NCI-H1092 treated with DMSO at 0.1 percent for 48 hours (cell line): ENCODE data around the gene SPDYC.

Experiments
- DNase-seq: peaks from one replicate; lab custom pipeline; 2025; lab: John Stamatoyannopoulos, UW

SPDYC gene, protein sequence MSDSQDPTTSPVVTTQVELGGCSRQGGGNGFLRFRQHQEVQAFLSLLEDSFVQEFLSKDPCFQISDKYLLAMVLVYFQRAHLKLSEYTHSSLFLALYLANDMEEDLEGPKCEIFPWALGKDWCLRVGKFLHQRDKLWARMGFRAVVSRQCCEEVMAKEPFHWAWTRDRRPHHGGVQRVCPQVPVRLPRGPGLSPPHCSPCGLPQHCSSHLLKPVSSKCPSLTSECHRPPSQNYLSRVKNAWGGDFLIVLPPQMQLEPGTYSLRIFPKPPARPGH

GRCh38 chr11:65170058-65170534 is at the start of gene SPDYC:
SPDYC (plus strand) TSS chr11:65170233; CDS start chr11:65171358, 1,125 bp downstream.
- DNase-seq = no peak

DNA sequence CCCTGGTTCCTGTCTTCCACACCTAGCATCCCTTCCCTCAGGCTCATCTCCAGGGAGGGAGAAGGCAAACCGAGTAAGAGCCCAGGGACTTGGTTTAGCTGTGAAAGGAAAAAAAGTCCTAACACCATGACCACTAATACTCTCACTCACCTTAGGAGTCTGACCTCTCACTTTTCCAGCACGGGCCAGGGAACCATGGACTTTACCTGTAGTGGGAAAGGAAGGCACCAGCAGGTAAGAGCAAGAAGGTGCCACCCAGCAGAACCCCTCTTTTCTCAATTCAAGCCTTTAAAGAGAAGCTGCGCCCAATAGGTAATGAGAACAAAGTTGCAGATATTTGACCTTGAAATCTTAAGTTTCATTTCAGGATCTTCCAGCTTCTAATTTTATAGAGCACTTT is 49.2 kb upstream of the SPDYC start:
- no peak for DNase-seq

- no peak for DNase-seq
These were observed 48.6 kb upstream of the SPDYC start for GRCh38 chr11:65121447-65121864.

DNA sequence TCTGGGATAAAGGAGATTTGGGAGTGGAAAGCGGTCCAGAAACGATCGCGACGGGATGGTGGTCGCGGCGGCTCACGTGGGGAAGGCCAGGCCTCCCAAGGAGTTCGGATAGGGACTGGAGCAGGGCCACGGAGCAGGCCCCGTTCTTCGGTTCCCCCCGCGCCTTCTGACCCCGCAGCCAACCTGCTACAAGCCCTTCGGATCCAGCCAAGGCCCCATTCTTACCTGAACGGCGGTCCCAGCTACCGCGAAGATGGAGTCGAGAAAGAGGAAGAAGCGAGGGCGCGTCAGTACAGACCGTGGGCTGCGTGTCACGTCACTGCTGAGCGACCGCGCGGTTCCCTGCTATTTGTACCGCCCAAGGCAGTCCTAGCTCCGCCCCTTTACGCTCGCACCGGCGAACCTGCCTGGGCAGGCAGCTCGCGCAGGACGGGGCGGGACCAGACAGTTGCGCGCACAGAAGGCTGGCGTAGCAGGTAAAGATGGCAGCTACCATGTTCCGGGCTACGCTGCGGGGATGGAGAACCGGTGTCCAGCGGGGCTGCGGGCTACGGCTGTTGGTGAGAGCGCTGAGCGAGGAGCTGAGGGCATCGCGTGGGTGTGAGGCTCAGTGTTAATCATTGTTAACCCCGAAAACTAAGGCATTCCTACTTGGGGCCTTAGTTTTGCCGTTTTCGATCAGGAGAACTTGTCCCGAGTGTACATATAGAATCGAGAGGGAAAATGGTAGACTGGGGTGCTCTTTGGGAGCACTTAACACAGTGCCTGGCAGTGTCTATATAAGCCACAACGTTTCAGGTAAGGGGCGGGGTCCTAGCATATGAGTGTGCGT is 48.0 kb upstream of the SPDYC start, which contains the start of the genes FAU and MRPL49:
TSS of gene FAU (minus strand) at position 270 of the 832 bp plus-strand sequence. CDS start 321 bp downstream, outside the sequence.
TSS of gene MRPL49 (plus strand) at position 457 of the 832 bp plus-strand sequence. CDS start at position 483, 26 bp downstream.
- DNase-seq = peak; percentile 99

DNA sequence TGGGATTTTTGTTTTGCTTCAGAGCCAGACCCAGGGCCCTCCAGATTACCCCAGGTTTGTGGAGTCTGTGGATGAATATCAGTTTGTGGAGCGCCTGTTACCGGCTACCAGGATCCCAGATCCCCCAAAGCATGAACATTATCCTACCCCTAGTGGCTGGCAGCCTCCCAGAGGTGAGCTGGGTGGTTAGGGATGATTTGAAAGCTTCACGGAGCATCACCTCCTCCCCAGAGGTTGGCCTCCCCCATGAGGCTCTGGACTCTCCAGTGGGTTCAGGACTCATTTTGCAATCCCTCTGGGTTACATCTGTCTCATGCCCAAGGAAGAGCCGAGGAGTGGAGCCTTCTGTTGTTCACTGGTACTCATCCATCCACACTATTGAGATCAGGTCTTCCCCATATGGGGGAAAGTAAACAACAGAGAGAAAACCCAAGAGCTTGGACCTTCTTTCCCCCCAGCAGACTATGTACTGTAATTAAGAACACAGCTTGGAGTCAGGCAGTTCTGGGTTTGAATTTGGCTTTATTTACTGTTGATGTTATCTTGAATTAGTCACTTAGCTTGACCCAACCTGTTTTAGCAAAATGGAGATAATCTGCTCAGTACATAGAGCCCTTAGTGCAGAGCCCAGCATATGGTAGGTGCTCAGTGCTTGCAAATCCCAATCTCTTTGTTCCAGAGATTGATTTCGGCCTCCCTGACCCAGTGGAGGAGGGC is 45.4 kb upstream of the SPDYC start:
- DNase-seq = no peak

- no peak for DNase-seq
These were observed 44.6 kb upstream of the SPDYC start for GRCh38 chr11:65125197-65126056.

DNA sequence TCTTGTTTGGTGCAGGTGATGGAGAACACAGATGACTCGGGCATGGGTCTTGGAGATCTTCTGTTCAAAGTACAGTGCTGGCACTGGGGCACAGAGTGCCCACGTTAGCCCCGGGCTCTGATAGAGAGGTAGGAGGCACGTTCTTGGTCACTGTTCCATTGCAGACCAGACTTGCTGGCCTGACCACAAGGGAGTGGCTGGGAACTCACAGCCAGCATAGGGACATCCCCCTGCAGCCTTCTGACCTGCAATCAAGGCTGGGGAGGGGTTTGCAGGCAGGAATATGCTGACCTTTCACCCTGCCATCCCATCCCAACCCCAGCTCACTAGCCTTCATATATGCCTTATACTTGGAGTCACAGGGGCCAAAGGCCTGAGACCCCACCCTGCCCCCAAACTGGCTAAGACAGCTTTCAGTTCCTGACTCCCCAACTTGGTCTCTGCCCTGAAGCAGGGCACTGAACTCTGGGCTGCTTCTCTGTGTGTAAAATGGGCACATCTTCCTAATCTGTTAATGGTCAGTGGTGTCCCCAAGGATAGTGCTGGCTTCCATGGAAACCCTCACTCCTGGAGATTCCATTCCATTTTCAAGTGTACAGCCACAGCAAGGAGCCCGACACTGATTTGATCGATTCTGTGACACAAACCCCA is 43.3 kb upstream of the SPDYC start:
- DNase-seq = no peak

GRCh38 chr11:65127473-65128181 is 42.4 kb upstream of the SPDYC start:
- DNase-seq = no peak

DNA sequence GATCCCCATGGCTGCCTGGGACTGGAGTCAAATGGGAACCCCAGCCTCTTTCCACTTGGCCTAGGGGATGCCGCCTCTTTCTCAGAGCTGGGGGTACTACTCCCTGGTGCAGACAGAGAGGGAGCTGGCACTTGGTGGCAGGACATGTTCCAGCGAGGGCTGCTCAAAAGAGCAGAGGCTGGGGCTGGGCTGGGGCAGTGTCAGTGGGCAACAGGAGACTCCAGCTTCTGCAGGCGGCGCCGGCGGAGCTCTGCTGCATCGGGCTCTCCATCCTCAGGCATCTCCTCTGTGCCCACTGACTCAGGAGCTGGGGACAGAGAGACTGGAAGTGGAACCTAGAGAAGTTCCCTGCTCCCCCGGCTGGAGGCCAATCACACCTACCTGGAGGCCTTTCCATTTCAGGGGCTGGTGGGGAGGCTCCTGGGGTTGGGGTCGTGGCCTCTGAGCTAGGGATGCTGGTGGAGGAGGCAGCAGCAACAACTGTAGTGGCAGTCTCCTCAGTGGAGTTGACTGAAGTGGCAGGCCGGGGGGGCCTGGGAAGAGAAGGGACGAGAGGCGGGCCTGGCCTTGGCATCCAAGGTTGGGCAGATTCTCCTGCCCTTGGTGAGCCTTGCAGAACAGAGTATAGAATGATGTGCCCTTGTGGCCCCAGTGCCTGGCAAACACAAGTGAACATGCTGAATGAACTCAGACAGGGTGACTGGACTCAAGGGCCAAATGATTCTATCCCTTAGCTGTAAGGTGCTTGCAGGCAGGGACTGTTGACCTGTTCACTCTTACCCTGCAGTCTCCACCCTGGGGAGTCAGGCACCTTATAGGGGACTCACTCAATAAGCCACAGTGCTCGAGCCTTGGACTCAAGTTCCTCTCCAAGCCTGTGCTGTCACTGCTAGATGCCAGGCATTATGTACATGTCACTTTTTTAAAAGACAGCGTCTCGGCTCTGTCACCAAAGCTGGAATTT is 41.6 kb upstream of the SPDYC start:
- DNase-seq = no peak

GRCh38 chr11:65129649-65130441 is 40.2 kb upstream of the SPDYC start:
- DNase-seq = no peak

DNA sequence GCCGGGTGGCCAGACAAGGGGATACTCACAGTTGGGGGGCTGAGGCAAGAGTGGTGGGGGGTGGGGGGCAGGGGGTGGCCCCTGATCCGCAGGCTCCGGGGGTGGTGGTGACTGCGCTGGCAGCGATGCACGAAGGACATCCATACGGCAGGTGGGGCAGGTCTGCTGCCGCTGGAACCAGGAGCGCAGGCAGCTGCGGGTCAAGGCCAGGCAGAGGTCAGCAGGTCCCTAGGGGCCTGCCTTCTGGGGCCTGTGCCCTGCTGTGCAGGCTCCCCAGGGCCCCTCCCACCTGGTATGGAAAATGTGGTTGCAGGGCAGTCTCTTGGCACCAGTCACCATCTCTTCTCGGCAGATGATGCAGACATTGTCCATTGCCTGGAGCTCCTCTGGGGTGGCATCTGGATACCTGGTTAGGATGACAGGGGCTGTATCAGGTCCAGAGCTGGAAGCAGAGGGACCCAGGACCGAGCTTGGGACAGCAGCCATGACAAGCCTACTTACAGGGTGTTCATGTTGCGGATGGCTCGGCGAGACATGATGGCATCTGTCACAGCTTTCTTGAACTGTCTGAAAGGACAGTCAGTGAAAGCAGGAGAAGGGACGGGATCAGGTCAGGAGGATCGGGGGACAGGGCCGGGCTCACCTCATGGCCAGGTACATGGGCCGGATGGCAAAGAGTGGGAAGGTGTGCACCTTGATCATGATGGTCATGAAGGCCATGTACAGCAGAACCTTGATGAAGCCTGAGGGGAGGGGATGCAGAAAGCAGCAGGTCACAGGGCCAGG is 39.2 kb upstream of the SPDYC start:
- no peak for DNase-seq

GRCh38 chr11:65131417-65131776 is 38.6 kb upstream of the SPDYC start:
- DNase-seq = no peak

DNA sequence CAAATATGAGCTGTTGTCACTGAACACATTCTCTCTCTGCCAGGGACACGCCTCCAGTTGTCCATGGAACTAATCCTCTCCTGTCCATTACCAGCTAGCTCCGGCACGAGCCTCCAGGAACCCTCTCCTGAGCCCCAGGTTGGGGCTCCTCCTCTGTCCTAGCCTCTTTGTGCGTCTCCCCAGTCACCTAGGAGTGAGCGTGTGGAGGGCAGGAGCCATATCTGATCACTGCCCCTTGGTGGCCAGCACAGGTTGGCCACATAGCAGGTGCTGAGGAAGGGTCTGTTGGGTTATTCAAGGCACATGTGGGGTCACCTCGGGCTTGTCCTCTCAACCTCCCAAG is 38.2 kb upstream of the SPDYC start:
- DNase-seq = no peak

DNA sequence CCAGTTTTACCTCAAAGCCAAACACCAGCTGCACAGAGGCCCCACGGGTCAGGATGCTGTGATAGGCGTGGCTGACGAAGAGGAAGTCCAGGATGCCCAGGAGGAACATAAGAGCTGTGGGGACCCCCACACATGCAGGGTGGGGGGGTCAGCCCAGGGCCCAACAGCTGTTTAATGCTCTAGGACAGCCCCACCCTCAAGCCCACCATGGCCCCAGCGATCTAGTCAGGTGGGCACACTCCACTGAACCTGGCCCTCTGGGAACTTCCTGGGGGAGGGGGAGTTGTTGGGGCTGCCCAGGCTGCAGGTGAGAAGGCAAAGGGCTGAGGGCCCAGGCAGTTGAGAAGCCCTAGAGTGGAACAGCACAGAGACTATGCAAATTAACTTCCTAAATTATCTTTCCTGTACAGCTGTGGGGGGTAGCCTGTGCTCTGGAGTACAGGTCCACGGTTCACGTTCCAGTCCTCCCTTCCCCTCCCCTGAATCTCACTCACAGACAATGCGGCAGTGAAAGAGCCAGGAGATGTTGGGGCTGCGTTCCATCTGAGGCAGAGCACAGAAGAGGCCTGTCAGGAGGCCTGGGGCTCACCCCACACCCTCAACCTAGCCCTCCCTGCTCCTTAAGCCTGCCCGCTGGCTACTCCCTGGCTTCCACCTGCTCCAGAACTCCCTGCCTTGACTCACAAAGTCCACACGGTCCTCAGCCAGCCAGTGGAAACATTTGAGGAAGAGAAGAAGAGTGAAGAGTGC is 37.6 kb upstream of the SPDYC start:
- no peak for DNase-seq

- no peak for DNase-seq
These were observed 36.9 kb upstream of the SPDYC start for GRCh38 chr11:65132988-65133700.

DNA sequence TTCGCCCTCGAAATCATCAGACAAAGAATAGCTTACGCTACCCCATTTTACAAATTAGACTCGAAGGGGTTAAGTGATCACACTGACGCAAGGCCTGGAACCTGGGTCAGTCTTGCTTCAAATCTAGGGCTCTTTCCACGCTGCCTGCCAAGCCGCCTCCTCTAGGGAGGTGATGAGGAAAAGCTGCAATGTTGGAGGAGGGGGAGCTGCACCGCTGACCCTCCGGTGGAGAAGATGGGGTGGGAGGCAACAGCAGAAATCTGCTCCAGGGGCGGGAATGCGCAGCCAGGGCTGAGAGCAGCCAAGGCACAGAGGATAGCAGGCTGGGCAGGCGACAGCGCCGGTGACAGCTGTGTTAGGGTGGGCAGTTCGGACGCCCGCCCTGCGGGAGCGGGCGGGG is 36.3 kb upstream of the SPDYC start:
- DNase-seq = no peak
